Upper lobe of right lung (tissue), 1 donor: Measurements from ENCODE around the gene AGPAT1. TPM values are rescaled to one million over a fixed set of nuclear protein-coding genes. Genes with fewer than 3 reads are reported as not detected.

Experiments
- ATAC-seq: fragments of 200-7000 bp; cut with Tn5 transposase; one replicate; pipeline ENCODE4 v1.9.1; 2020; ENCODE audit warnings: mild to moderate bottlenecking, moderate library complexity
- DNase-seq: peaks from one replicate; pipeline ENCODE4 v3.0.0-alpha.2; 2020
- H3K27ac ChIP-seq: fragments of 200-600 bp; one replicate; pipeline ENCODE4 v1.8.0; 2022
- H3K27me3 ChIP-seq: fragments of 200-600 bp; one replicate; pipeline ENCODE4 v1.8.0; 2022; ENCODE audit warnings: mild to moderate bottlenecking
- H3K36me3 ChIP-seq: fragments of 200-600 bp; one replicate; pipeline ENCODE4 v1.8.0; 2022
- H3K4me1 ChIP-seq: fragments of 200-600 bp; one replicate; pipeline ENCODE4 v1.8.0; 2022
- H3K4me3 ChIP-seq: fragments of 200-600 bp; one replicate; pipeline ENCODE4 v1.8.0; 2022; ENCODE audit warnings: mild to moderate bottlenecking
- H3K9me3 ChIP-seq: fragments of 200-600 bp; one replicate; pipeline ENCODE4 v1.8.0; 2022
- intact Hi-C: fragments of 100-400 bp; cut with DNase I; formaldehyde crosslinking; loops from one replicate; pipeline ENCODE4 v1.11.0; 2022
- total RNA-seq: library from RNA; stranded (reverse); fragmentation: NEBNext Ultra II Directional; extraction: Animal tissue kit (Norgen Biotek cat#: 25700); gene quantifications from one replicate; pipeline ENCODE4 v1.2.1, GENCODE V29; 2021
- TF ChIP-seq, protein P1 (sequence below): fragments of 200-600 bp; IDR thresholded peaks from one replicate; pipeline ENCODE4 v1.8.0; 2022; ENCODE audit warnings: antibody characterized with exemption
- donor health status: DM: no; HTN: yes; CAD: no; lungs with severe emphysema.

The AGPAT1 gene
- total RNA-seq, 1 donor from 2014 or later: 53.0 TPM

DNA sequence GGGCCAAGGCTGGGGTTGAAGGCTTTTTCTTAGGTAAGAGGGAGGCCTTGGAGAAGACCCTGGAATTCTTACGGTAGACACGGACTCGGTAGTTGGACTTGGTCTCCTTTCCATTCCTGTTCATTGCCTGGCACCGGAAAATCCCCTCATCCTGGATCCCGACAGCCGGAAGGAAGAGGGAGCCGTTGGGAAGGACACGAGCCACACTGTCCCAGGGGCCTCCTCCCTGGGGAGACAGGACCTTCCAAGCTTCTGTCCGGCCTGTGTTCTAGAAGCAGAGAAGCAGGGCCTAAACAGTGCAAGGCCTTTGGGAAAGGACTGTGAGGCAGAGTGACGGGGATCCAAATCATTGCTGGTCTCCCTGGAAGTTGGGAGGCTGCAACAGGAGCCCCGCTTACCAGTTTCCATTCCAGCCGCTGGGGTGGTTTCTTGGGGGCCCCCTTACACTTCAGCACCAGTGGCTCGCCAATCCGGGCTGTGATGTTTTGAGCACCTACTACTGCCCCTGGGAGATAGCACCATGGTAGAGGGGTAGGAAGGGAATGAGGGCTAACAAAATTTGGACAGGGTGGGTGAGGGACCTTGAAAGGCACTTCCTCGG, 7.7 kb upstream of the AGPAT1 start:
- intact Hi-C loops: no loop called here
- Histone ChIP-seq H3K9me3 (no peaks in the 10 kb centered on the region), H3K27ac (peak overlapping the region; percentile 77), H3K36me3 (peaks cover 42% of the 10 kb centered on the region), H3K27me3 (no peaks in the 10 kb centered on the region), H3K4me1 (peaks cover 46% of the 10 kb centered on the region), H3K4me3 (peak overlapping the region; percentile 28)
- DNase-seq (no peak), ATAC-seq (no peak)
- TF ChIP-seq, protein P1, sequence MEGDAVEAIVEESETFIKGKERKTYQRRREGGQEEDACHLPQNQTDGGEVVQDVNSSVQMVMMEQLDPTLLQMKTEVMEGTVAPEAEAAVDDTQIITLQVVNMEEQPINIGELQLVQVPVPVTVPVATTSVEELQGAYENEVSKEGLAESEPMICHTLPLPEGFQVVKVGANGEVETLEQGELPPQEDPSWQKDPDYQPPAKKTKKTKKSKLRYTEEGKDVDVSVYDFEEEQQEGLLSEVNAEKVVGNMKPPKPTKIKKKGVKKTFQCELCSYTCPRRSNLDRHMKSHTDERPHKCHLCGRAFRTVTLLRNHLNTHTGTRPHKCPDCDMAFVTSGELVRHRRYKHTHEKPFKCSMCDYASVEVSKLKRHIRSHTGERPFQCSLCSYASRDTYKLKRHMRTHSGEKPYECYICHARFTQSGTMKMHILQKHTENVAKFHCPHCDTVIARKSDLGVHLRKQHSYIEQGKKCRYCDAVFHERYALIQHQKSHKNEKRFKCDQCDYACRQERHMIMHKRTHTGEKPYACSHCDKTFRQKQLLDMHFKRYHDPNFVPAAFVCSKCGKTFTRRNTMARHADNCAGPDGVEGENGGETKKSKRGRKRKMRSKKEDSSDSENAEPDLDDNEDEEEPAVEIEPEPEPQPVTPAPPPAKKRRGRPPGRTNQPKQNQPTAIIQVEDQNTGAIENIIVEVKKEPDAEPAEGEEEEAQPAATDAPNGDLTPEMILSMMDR: no peak

DNA sequence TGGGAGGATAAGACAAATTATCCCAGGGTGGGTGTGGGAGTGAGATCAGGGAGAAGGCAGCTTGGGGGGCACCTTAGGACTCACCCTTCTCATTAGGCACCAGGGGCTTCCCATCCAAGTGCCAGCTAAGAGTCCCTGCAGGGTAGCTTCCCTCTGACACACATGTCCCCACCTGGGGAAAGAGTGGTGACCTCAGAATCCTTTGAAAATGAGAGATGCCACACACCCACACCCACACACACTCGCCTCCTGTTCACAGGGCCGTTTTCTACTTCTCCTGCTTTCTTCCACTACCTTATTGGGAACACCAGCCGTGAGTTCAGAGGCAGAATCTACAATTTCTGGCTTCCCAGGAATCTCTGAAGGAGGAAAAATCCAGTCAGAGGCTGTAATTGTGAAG, 7.1 kb upstream of the AGPAT1 start:
- DNase-seq: no peak
- intact Hi-C loops: no loop called here
- no peak for ATAC-seq
- Histone ChIP-seq H3K36me3 (peaks cover 42% of the 10 kb centered on the region), H3K4me1 (peaks cover 40% of the 10 kb centered on the region), H3K4me3 (peak overlapping the region; percentile 28), H3K27me3 (no peaks in the 10 kb centered on the region), H3K9me3 (no peaks in the 10 kb centered on the region), H3K27ac (peak overlapping the region; percentile 77)
- TF ChIP-seq, protein P1: no peak

DNA sequence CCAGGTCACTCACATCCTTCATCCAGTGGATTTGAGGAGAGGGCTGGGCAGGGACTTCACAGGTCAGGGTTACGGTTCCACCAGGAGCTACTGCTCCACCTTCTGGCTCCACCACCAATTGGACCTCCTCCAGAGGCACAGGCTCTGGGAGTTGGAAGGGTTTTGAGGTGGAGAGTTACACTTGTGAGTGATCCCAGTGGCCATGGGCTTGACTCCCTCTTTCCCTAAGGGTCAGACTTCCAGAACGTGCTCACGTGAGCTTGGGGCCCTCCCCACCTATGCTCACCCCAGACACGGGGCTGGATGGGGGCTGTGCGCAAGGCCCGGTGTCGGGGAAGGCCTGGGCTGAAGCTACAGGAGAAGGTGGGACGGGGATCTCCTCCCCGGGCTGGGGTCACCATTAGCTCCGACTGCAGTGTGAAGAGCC, 6.7 kb upstream of the AGPAT1 start:
- DNase-seq (no peak), ATAC-seq (no peak)
- Histone ChIP-seq H3K27ac (peak overlapping the region; percentile 77), H3K4me3 (peak overlapping the region; percentile 28), H3K4me1 (peaks cover 40% of the 10 kb centered on the region), H3K36me3 (peaks cover 39% of the 10 kb centered on the region), H3K9me3 (no peaks in the 10 kb centered on the region), H3K27me3 (no peaks in the 10 kb centered on the region)
- TF ChIP-seq, protein P1: no peak
- intact Hi-C loops: no loop called here

DNA sequence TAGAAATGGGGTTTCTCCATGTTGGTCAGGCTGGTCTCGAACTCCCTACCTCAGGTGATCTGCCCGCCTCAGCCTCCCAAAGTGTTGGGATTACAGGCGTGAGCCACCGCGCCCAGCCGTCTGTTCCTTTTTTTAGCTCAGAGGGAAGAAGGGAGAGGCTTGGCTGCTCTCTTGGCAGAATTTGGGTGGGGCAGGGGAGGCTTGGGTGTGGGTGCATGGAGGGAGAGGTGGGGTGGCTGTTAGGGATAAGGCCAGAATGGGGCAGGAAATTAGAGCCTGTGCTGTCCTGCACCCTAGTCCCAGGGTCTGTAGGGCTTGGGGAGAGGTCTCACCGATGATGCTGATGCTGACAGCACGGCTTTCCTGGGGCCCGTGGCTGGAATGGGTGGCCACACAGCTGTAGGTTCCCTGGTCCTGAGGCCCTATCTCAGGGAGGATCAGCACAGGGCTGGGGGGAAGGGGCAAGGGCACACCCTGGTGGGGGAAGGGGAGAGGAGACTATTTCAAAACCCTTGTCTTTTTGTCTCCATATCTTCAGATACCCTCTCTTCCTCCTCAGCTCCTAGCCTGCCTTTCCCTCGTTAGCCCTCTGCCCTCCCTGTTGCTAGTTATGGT, 6.1 kb upstream of the AGPAT1 start:
- H3K4me1 ChIP-seq: peaks cover 41% of the 10 kb centered on the region

DNA sequence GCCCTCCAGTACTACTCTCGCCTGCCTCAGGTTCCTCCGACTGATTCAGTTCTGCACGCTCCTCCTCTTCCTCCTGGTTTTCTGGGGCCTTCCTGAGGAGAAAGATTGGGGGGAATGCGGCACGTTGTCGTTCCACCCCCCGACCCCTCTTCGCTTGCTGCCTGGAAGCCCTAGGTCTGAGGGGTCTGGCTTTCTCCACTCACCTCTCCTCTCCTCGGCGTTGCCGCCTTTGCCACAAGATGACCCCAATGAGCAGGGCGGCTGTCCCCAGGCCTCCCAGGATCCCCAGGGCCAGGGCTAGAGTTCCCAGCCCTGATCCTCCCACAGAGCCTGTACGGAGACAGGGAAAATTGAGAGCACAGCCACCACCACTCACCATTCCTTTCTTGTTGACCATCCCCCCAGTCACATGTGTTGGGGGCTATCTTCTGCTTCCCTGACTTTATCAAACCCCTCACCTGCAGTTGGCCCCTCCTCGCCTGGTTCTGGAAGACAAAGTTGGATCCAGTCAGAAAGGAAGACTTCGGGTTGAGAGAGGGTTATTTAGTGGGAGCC, 5.3 kb upstream of the AGPAT1 start:
- TF ChIP-seq, protein P1: no peak
- no peaks in the 10 kb centered on the region for H3K27me3 ChIP-seq
- H3K4me1 ChIP-seq: peaks cover 41% of the 10 kb centered on the region
- peak overlapping the region; percentile 10 for H3K4me3 ChIP-seq
- ATAC-seq (no peak), DNase-seq (no peak)
- H3K9me3 ChIP-seq: no peaks in the 10 kb centered on the region
- H3K36me3 ChIP-seq: peaks cover 26% of the 10 kb centered on the region
- H3K27ac ChIP-seq: peak overlapping the region; percentile 19
- intact Hi-C loops: no loop called here

More for the DNA sequence above, 6.1 kb upstream of the AGPAT1 start:
- Histone ChIP-seq H3K27me3 (no peaks in the 10 kb centered on the region), H3K4me3 (peak overlapping the region; percentile 28), H3K27ac (peak overlapping the region; percentile 19), H3K9me3 (no peaks in the 10 kb centered on the region), H3K36me3 (peaks cover 34% of the 10 kb centered on the region)
- no peak for DNase-seq
- no peak for ATAC-seq
- intact Hi-C loops: no loop called here
- TF ChIP-seq, protein P1: no peak
